Fibroblast of lung (primary cell): ENCODE data around the gene TRMT11.

Experiments used
- CTCF ChIP-seq, 2 donors: IDR thresholded peaks in 1 of 2; conservative IDR thresholded peaks in 1 of 2; 1 replicate in 1 of 2; 2 replicates in 1 of 2; pipeline ENCODE4 v1.5.1; 2011 to 2012; ENCODE audit warnings: low read length in 2 of 2, control low read depth in 1 of 2, inconsistent platforms in 1 of 2, low read depth in 1 of 2, mild to moderate bottlenecking in 1 of 2
- EZH2 ChIP-seq: IDR thresholded peaks from 2 replicates; pipeline ENCODE4 v1.5.1; 2012; ENCODE audit warnings: low read length, control low read depth, mild to moderate bottlenecking; ENCODE audit errors: missing control alignments

GRCh38 chr6:125961117-125961516 lies 25.2 kb upstream of the TRMT11 start:
- TF ChIP-seq CTCF (conservative IDR thresholded peaks at IDR 0.05 in 1 of 2, IDR thresholded peaks at IDR 0.05 in 1 of 2; ENCODE audit: low read depth in 1 of 2, low read length in 2 of 2) (no peak), EZH2 (no peak)
